Measurements from ENCODE around the gene TRPC5OS.

The TRPC5OS gene

DNA sequence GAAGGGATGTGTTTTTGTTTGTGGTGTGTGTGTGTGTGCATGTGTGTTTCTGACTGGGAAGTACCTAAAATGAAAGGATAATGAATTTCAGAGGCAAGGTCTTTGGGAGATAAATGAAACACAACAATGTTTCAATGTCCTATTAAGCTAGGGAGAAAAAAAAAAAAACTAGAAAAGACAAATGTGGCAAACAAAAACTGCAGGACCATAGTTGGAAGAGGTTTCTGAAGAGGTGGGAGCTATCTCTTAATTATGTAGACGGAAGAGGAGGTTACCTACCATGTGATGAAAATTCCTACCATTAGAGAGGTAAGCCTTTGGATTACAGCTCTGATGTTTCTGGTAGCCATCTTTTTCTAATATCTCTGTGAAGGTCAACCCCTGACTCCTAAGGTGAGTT is at the start of gene TRPC5OS:
TRPC5OS (plus strand) TSS at position 301 of the 400 bp plus-strand sequence. CDS start 25,669 bp downstream, outside the sequence.
- POLR2A ChIA-PET = no interaction called here

DNA sequence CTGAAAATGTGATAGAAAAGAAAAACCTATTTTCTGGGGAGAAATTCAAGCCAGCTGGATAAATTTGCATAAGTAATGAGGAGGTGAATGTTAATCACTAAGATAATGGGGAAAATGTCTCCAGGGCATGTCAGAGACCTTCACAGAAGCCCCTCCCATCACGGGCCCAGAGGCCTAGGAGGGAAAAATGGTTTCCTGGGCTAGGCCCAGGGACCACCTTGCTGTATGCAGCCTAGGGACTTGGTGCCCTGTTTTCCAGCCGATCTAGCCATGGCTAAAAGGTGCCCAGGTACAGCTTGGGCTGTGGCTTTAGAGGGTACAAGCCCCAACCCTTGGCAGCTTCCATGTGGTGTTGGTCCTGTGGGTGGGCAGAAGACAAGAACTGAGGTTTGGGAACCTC is 46.6 kb upstream of the TRPC5OS start:
- POLR2A ChIA-PET = no interaction called here

More for the DNA sequence above, at the start of gene TRPC5OS:
- CTCF ChIA-PET = no interaction called here
- no peak within 1 kb of the TSS for H3K4me3 ChIP-seq (ENCODE audit: low read depth, low read length)
- no peaks in the 10 kb centered on the region for H3K36me3 ChIP-seq (ENCODE audit: control insufficient read depth in 2 of 2, insufficient read depth in 1 of 2, low read length in 2 of 2)
- no peaks in the 10 kb centered on the region for H3K4me1 ChIP-seq (ENCODE audit: control insufficient read depth, insufficient read depth, low read length)
- TF ChIP-seq ZNF23 (tag by site-specific recombination; IDR thresholded peaks at IDR 0.05; ENCODE audit: borderline replicate concordance) = no peak
- TF ChIP-seq ZNF677 (tag by site-specific recombination; IDR thresholded peaks at IDR 0.05) = no peak
- TF ChIP-seq, protein P1, sequence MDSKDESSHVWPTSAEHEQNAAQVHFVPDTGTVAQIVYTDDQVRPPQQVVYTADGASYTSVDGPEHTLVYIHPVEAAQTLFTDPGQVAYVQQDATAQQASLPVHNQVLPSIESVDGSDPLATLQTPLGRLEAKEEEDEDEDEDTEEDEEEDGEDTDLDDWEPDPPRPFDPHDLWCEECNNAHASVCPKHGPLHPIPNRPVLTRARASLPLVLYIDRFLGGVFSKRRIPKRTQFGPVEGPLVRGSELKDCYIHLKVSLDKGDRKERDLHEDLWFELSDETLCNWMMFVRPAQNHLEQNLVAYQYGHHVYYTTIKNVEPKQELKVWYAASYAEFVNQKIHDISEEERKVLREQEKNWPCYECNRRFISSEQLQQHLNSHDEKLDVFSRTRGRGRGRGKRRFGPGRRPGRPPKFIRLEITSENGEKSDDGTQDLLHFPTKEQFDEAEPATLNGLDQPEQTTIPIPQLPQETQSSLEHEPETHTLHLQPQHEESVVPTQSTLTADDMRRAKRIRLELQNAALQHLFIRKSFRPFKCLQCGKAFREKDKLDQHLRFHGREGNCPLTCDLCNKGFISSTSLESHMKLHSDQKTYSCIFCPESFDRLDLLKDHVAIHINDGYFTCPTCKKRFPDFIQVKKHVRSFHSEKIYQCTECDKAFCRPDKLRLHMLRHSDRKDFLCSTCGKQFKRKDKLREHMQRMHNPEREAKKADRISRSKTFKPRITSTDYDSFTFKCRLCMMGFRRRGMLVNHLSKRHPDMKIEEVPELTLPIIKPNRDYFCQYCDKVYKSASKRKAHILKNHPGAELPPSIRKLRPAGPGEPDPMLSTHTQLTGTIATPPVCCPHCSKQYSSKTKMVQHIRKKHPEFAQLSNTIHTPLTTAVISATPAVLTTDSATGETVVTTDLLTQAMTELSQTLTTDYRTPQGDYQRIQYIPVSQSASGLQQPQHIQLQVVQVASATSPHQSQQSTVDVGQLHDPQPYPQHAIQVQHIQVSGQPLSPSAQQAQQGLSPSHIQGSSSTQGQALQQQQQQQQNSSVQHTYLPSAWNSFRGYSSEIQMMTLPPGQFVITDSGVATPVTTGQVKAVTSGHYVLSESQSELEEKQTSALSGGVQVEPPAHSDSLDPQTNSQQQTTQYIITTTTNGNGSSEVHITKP (tag by site-specific recombination; IDR thresholded peaks at IDR 0.05) = no peak
- TF ChIP-seq ZNF341 (tag by site-specific recombination; IDR thresholded peaks at IDR 0.05; ENCODE audit: low read depth) = no peak
- TF ChIP-seq, protein P2, sequence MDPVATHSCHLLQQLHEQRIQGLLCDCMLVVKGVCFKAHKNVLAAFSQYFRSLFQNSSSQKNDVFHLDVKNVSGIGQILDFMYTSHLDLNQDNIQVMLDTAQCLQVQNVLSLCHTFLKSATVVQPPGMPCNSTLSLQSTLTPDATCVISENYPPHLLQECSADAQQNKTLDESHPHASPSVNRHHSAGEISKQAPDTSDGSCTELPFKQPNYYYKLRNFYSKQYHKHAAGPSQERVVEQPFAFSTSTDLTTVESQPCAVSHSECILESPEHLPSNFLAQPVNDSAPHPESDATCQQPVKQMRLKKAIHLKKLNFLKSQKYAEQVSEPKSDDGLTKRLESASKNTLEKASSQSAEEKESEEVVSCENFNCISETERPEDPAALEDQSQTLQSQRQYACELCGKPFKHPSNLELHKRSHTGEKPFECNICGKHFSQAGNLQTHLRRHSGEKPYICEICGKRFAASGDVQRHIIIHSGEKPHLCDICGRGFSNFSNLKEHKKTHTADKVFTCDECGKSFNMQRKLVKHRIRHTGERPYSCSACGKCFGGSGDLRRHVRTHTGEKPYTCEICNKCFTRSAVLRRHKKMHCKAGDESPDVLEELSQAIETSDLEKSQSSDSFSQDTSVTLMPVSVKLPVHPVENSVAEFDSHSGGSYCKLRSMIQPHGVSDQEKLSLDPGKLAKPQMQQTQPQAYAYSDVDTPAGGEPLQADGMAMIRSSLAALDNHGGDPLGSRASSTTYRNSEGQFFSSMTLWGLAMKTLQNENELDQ (tag by site-specific recombination; IDR thresholded peaks at IDR 0.05; ENCODE audit: low read depth) = no peak
- no peak within 1 kb of the TSS for H3K27ac ChIP-seq (ENCODE audit: extremely low read depth, low read depth, low read length)
- H3K9me3 ChIP-seq (ENCODE audit: control insufficient read depth, insufficient read depth, low read depth, low read length) = no peaks in the 10 kb centered on the region; the same call in 1 of the 2 replicates

DNA sequence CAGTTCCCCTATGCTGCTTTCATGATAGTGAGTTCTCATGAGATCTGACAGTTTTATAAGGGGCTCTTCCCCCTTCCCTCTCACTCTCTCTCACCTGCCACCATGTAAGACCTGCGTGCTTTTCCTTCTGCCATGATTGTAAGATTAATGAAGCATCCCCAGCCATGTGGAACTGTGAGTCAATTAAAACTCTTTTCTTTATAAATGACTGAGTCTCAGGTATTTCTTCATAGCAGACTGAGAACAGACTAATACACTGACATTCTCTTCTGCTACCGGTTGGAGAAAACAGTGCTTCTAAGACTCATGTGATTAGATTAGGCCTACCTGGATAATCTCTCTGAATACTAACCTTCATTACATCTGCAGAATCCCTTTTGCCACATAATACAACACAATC is 45.4 kb upstream of the TRPC5OS start:
- POLR2A ChIA-PET = no interaction called here
- no peak for TF ChIP-seq SP2 (tag by site-specific recombination; IDR thresholded peaks at IDR 0.05)
- TF ChIP-seq SETDB1 (IDR thresholded peaks at IDR 0.05; ENCODE audit: insufficient read length, low read length) = no peak
- TF ChIP-seq ZNF837 (tag by site-specific recombination; IDR thresholded peaks at IDR 0.05) = no peak
- TF ChIP-seq ZNF391 (tag by site-specific recombination; IDR thresholded peaks at IDR 0.05; ENCODE audit: borderline replicate concordance, low read depth) = no peak
- no peaks in the 10 kb centered on the region for H3K36me3 ChIP-seq (ENCODE audit: control insufficient read depth in 2 of 2, insufficient read depth in 1 of 2, low read length in 2 of 2)
- no peaks in the 10 kb centered on the region for H3K9me3 ChIP-seq (ENCODE audit: control insufficient read depth, insufficient read depth, low read depth, low read length)
- H3K4me1 ChIP-seq (ENCODE audit: control insufficient read depth, insufficient read depth, low read length) = no peaks in the 10 kb centered on the region
- CTCF ChIA-PET = no interaction called here
- H3K4me3 ChIP-seq (ENCODE audit: low read depth, low read length) = no peak overlapping the region
- H3K27ac ChIP-seq (ENCODE audit: extremely low read depth, low read depth, low read length) = no peak overlapping the region

More for the DNA sequence above, 46.6 kb upstream of the TRPC5OS start:
- H3K36me3 ChIP-seq (ENCODE audit: control insufficient read depth in 2 of 2, insufficient read depth in 1 of 2, low read length in 2 of 2) = no peaks in the 10 kb centered on the region
- no peaks in the 10 kb centered on the region for H3K4me1 ChIP-seq (ENCODE audit: control insufficient read depth, insufficient read depth, low read length)
- CTCF ChIA-PET = no interaction called here
- H3K27ac ChIP-seq (ENCODE audit: extremely low read depth, low read depth, low read length) = no peak overlapping the region
- no peak for TF ChIP-seq RBAK (tag by site-specific recombination; IDR thresholded peaks at IDR 0.05)
- no peak for TF ChIP-seq ZNF10 (tag by site-specific recombination; IDR thresholded peaks at IDR 0.05)
- TF ChIP-seq ZNF302 (tag by site-specific recombination; IDR thresholded peaks at IDR 0.05; ENCODE audit: low read depth) = no peak
- peak; percentile 93 for TF ChIP-seq ZNF585B (tag by site-specific recombination; IDR thresholded peaks at IDR 0.05)
- peak; percentile 31; the same call in 1 of the 2 replicates for TF ChIP-seq TRIM28 (IDR thresholded peaks at IDR 0.05; ENCODE audit: borderline replicate concordance, low read length)
- TF ChIP-seq MZF1 (tag by site-specific recombination; IDR thresholded peaks at IDR 0.05; ENCODE audit: borderline replicate concordance) = no peak
- no peak for TF ChIP-seq HOXC10 (CRISPR knock-in tag; IDR thresholded peaks at IDR 0.05)
- no peak overlapping the region for H3K4me3 ChIP-seq (ENCODE audit: low read depth, low read length)
- H3K9me3 ChIP-seq (ENCODE audit: control insufficient read depth, insufficient read depth, low read depth, low read length) = no peaks in the 10 kb centered on the region

Data from HEK293 (cell line).